Brain microvascular endothelial cell (primary cell): ENCODE data around the gene MTCH1.

Experiments used
- DNase-seq: peaks from one replicate; pipeline ENCODE4 v3.0.0-alpha.2; 2020
- H3K27ac ChIP-seq: fragments of 250-450 bp; sonication (Bioruptor Pico); 2 replicates; pipeline ENCODE4 v1.5.1; 2020; ENCODE audit warnings: mild to moderate bottlenecking, moderate library complexity
- H3K27me3 ChIP-seq: fragments of 250-450 bp; sonication (Bioruptor Pico); replicated peaks from 2 replicates; pipeline ENCODE4 v1.5.1; 2020; ENCODE audit warnings: mild to moderate bottlenecking
- H3K36me3 ChIP-seq: fragments of 250-450 bp; sonication (Bioruptor Pico); replicated peaks from 2 replicates; pipeline ENCODE4 v1.5.1; 2020; ENCODE audit warnings: mild to moderate bottlenecking
- H3K4me3 ChIP-seq: 2 replicates; pipeline ENCODE4 v1.5.1; 2011; ENCODE audit warnings: low read depth, mild to moderate bottlenecking, control low read depth, low read length, moderate library complexity
- CTCF ChIP-seq: IDR thresholded peaks from 2 replicates; pipeline ENCODE4 v1.5.1; 2011; ENCODE audit warnings: low read depth, mild to moderate bottlenecking, moderate library complexity, low read length, control low read depth, inconsistent platforms; ENCODE audit errors: missing control alignments
- in situ Hi-C: cut with HindIII; loops from 2 replicates; pipeline ENCODE4 v1.10.0; 2017; ENCODE audit warnings: low sequenced_read_pairs, low pct_ligation_motif_present

Gene MTCH1

GRCh38 chr6:36920049-36920448, 65.9 kb downstream of the MTCH1 start:
- Histone ChIP-seq H3K27me3 (no peaks in the 10 kb centered on the region), H3K4me3 (no peak overlapping the region), H3K27ac (no peak overlapping the region), H3K36me3 (peaks cover 23% of the 10 kb centered on the region)
- in situ Hi-C loops, result no loop called here
- no peak for DNase-seq
- TF ChIP-seq CTCF, result no peak
